ENCODE data around the gene PCSK6. TPM values are rescaled to one million over a fixed set of nuclear protein-coding genes. Genes with fewer than 3 reads are reported as not detected.
"Not testable (repeated sequence)": the region's sequence is repeated elsewhere in the genome, so short reads cannot be mapped to it uniquely, and the experiment has no call there.

The PCSK6 gene
- total RNA-seq, 1 donor from 2014 or later, result 3.3 TPM

- intact Hi-C loops (cut with micrococcal nuclease), result no loop called here
Observed at GRCh38 chr15:101288905-101289513, 200.5 kb downstream of the PCSK6 start.

GRCh38 chr15:101287342-101287741 is 202.2 kb downstream of the PCSK6 start:
- intact Hi-C loops (cut with micrococcal nuclease), result not testable (repeated sequence)

- intact Hi-C loops (cut with micrococcal nuclease), result no loop called here
Observed at GRCh38 chr15:101286471-101287114, 202.9 kb downstream of the PCSK6 start.

- intact Hi-C loops (cut with micrococcal nuclease), result no loop called here
Observed at GRCh38 chr15:101283931-101284330, 205.6 kb downstream of the PCSK6 start.

GRCh38 chr15:101280007-101280406 is 209.5 kb downstream of the PCSK6 start:
- intact Hi-C loops (cut with micrococcal nuclease), result no loop called here

GRCh38 chr15:101277943-101278564 is 211.5 kb downstream of the PCSK6 start:
- intact Hi-C loops (cut with micrococcal nuclease), result loop anchor here (1.0 to 5.0 kb wide), 3 partner anchors 17 to 676 kb away; partner anchors contain the start of genes ASB7, LINS1 and SNRPA1

- intact Hi-C loops (cut with micrococcal nuclease), result loop anchor here (1.0 to 5.0 kb wide), 3 partner anchors 18 to 675 kb away; partner anchors contain the start of genes ASB7, LINS1 and SNRPA1
Observed at GRCh38 chr15:101277038-101277822, 212.3 kb downstream of the PCSK6 start, which contains the start of gene SELENOS. SELENOS (minus strand) TSS chr15:101277485; CDS start chr15:101277417, 68 bp downstream.

GRCh38 chr15:101276501-101277037 is 212.9 kb downstream of the PCSK6 start:
- intact Hi-C loops (cut with micrococcal nuclease), result loop anchor here (1.0 to 5.0 kb wide), 3 partner anchors 19 to 674 kb away; partner anchors contain the start of genes ASB7, LINS1 and SNRPA1

- intact Hi-C loops (cut with micrococcal nuclease), result loop anchor here (5.0 kb wide), 2 partner anchors 258 to 673 kb away; partner anchors contain the start of genes ASB7 and LINS1
Observed at GRCh38 chr15:101275018-101275417, 214.5 kb downstream of the PCSK6 start.

- intact Hi-C loops (cut with micrococcal nuclease), result no loop called here
Observed at GRCh38 chr15:101273534-101273933, 216.0 kb downstream of the PCSK6 start.

- intact Hi-C loops (cut with micrococcal nuclease), result no loop called here
Observed at GRCh38 chr15:101272584-101272983, 216.9 kb downstream of the PCSK6 start.

GRCh38 chr15:101269479-101270223 is 219.9 kb downstream of the PCSK6 start:
- intact Hi-C loops (cut with micrococcal nuclease), result no loop called here

GRCh38 chr15:101267320-101268104 is 222.0 kb downstream of the PCSK6 start:
- intact Hi-C loops (cut with micrococcal nuclease), result no loop called here

- intact Hi-C loops (cut with micrococcal nuclease), result no loop called here
Observed at GRCh38 chr15:101266787-101267186, 222.7 kb downstream of the PCSK6 start.

GRCh38 chr15:101266034-101266433 is 223.5 kb downstream of the PCSK6 start:
- intact Hi-C loops (cut with micrococcal nuclease), result no loop called here

GRCh38 chr15:101264911-101265641 is 224.4 kb downstream of the PCSK6 start:
- intact Hi-C loops (cut with micrococcal nuclease), result no loop called here

- intact Hi-C loops (cut with micrococcal nuclease), result no loop called here
Observed at GRCh38 chr15:101264011-101264410, 225.5 kb downstream of the PCSK6 start.

- intact Hi-C loops (cut with micrococcal nuclease), result no loop called here
Observed at GRCh38 chr15:101262551-101262950, 227.0 kb downstream of the PCSK6 start.
